OCI-LY3 (cell line): ENCODE data around the gene PRKCQ.

ENCODE experiments used
- H2AFZ ChIP-seq: fragments of 200-600, 300-600 bp; shearing (Covaris generic); 2 replicates; pipeline ENCODE4 v1.6.0; 2014; ENCODE audit warnings: antibody characterized with exemption, low read depth, low read length
- H3K27ac ChIP-seq: fragments of 200-600, 300-600 bp; sonication (generic); 2 replicates; pipeline ENCODE4 v1.5.1; 2014; ENCODE audit warnings: mild to moderate bottlenecking, low read length, moderate library complexity, mixed read lengths
- H3K27me3 ChIP-seq: fragments of 200-600, 300-600 bp; sonication (generic); 2 replicates; pipeline ENCODE4 v1.6.1; 2014; ENCODE audit warnings: low read depth, low read length, mixed read lengths
- H3K36me3 ChIP-seq: fragments of 200-600, 300-600 bp; sonication (generic); replicated peaks from 2 replicates; pipeline ENCODE3; 2014; ENCODE audit warnings: low read depth, low read length, mixed read lengths
- H3K4me1 ChIP-seq: fragments of 300-600, 200-600 bp; sonication (generic); 2 replicates; pipeline ENCODE4 v1.6.1; 2014; ENCODE audit warnings: low read length, mixed read lengths
- H3K4me2 ChIP-seq: fragments of 200-600, 300-600 bp; sonication (generic); 2 replicates; pipeline ENCODE4 v1.6.1; 2014; ENCODE audit warnings: low read length, mixed read lengths
- H3K4me3 ChIP-seq: fragments of 300-600, 200-600 bp; sonication (generic); 2 replicates; pipeline ENCODE4 v1.5.1; 2014; ENCODE audit warnings: antibody characterized with exemption, mild to moderate bottlenecking, low read length, moderate library complexity
- H3K79me2 ChIP-seq: fragments of 300-600, 200-600 bp; shearing (Covaris generic); 2 replicates; pipeline ENCODE4 v1.6.1; 2014; ENCODE audit warnings: mild to moderate bottlenecking, low read length, mixed read lengths
- H3K9ac ChIP-seq: fragments of 300-600, 200-600 bp; shearing (Covaris generic); 2 replicates; pipeline ENCODE4 v1.6.0; 2014; ENCODE audit warnings: mild to moderate bottlenecking, low read length, moderate library complexity
- H3K9me3 ChIP-seq: fragments of 200-600, 300-600 bp; shearing (Covaris generic); 2 replicates; pipeline ENCODE4 v1.6.1; 2014; ENCODE audit warnings: low read length, mixed read lengths; ENCODE audit not compliant: insufficient read depth
- H4K20me1 ChIP-seq: fragments of 200-600, 300-600 bp; sonication (generic); 2 replicates; pipeline ENCODE4 v1.6.1; 2016; ENCODE audit warnings: low read length, mixed read lengths; ENCODE audit not compliant: insufficient read depth
- CTCF ChIP-seq: fragments of 200-600, 300-600 bp; sonication (generic); IDR thresholded peaks from 2 replicates; pipeline ENCODE4 v1.5.1; 2014; ENCODE audit warnings: antibody characterized with exemption, low read length, low read depth
- EZH2phosphoT487 ChIP-seq: fragments of 200-600 bp; shearing (Covaris generic); IDR thresholded peaks from 2 replicates; pipeline ENCODE4 v1.6.1; 2018; ENCODE audit warnings: antibody characterized with exemption, mixed run types, low read depth

PRKCQ gene

DNA sequence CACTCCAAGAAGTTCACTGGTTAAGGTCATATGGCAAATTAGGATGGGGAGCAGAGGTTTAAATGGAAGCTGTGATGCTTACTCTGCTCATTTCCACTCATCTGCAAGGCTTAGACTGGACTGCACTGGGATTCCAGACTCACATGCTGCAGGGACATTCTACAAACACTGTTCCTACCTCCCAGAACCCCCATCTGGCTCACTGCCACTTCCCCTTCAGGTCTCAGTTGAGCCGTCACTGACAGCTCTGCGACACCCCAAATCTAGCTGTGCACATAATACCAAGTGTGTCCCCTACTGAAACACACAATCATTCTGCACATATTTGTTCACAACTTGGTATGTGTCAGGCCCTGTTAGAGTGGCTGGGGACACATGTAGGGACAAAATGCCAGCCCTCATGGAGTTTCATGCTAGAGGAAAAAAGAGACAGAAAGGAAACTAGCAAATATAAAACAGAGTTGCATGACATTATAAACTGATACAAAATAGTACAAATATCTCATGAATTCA, 5.4 kb downstream of the PRKCQ start:
- no peak overlapping the region for H3K4me2 ChIP-seq
- H3K9ac ChIP-seq = no peak overlapping the region
- TF ChIP-seq EZH2phosphoT487 (no peak), CTCF (no peak)
- H3K27me3 ChIP-seq = peaks cover 28% of the 10 kb centered on the region
- H3K36me3 ChIP-seq = no peaks in the 10 kb centered on the region
- H3K4me3 ChIP-seq = no peak overlapping the region
- H3K4me1 ChIP-seq = no peaks in the 10 kb centered on the region
- no peaks in the 10 kb centered on the region for H3K79me2 ChIP-seq
- no peaks in the 10 kb centered on the region for H4K20me1 ChIP-seq
- no peak overlapping the region for H3K27ac ChIP-seq
- H2AFZ ChIP-seq = no peak overlapping the region
- H3K9me3 ChIP-seq = no peaks in the 10 kb centered on the region

DNA sequence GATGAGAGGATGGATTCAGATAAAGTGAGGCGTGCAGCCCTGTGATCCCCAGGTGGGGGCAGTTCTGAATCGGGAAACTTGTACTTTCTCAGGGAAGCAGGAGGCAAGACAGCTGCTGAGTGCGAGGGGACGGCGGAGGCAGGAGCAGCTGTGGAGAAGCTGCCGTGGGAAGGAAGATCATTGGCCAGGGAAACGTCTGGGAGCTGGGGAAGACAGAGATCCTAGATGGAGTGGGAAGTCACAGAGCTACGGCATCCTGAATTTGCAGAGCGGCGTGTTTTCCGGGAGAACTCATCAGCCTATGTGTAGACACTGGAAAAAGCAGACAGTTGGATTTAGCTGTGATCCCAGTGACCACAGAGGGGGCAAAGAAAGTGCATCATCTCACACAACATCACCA, 9.2 kb downstream of the PRKCQ start:
- Histone ChIP-seq H3K27me3 (peaks cover 4% of the 10 kb centered on the region), H3K27ac (no peak overlapping the region)

GRCh38 chr10:6569259-6569658, 10.8 kb downstream of the PRKCQ start:
- no peak overlapping the region for H3K9ac ChIP-seq
- TF ChIP-seq CTCF (no peak), EZH2phosphoT487 (no peak)
- no peaks in the 10 kb centered on the region for H3K4me1 ChIP-seq

More for the DNA sequence above, 9.2 kb downstream of the PRKCQ start:
- no peaks in the 10 kb centered on the region for H3K4me1 ChIP-seq
- no peak overlapping the region for H3K4me3 ChIP-seq
- H3K79me2 ChIP-seq = no peaks in the 10 kb centered on the region
- no peak overlapping the region for H3K4me2 ChIP-seq
- H2AFZ ChIP-seq = no peak overlapping the region
- no peak overlapping the region for H3K9ac ChIP-seq
- TF ChIP-seq EZH2phosphoT487 = no peak
- no peaks in the 10 kb centered on the region for H4K20me1 ChIP-seq
- no peaks in the 10 kb centered on the region for H3K36me3 ChIP-seq
- no peaks in the 10 kb centered on the region for H3K9me3 ChIP-seq

DNA sequence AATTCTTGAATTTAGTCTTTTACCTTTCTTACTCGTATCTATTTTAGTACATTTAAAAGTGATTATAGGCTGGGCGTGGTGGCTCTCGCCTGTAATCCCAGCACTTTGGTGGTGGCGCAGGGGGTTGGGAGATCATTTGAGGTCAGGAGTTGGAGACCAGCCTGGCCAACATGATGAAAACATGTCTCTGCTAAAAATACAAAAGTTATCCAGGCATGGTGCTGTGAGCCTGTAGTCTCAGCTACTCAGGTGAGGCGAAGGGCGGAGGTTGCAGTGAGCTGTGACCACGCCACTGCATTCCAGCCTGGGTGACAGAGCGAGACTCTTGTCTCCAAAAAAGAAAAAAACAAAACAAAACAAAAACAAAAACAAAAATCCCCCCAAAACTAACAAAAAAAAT, 12.2 kb downstream of the PRKCQ start:
- H3K9me3 ChIP-seq = no peaks in the 10 kb centered on the region

More at GRCh38 chr10:6569259-6569658, 10.8 kb downstream of the PRKCQ start:
- H3K4me2 ChIP-seq = no peak overlapping the region
- H3K79me2 ChIP-seq = no peaks in the 10 kb centered on the region
- no peaks in the 10 kb centered on the region for H3K9me3 ChIP-seq
- peaks cover 4% of the 10 kb centered on the region; the same call in 1 of the 2 replicates for H3K27me3 ChIP-seq
- no peak overlapping the region for H3K27ac ChIP-seq
- no peaks in the 10 kb centered on the region for H3K36me3 ChIP-seq
- H4K20me1 ChIP-seq = no peaks in the 10 kb centered on the region
- no peak overlapping the region for H2AFZ ChIP-seq
- no peak overlapping the region for H3K4me3 ChIP-seq

More for the DNA sequence above, 12.2 kb downstream of the PRKCQ start:
- Histone ChIP-seq H3K79me2 (no peaks in the 10 kb centered on the region), H3K4me1 (no peaks in the 10 kb centered on the region), H3K9ac (no peak overlapping the region), H3K27ac (no peak overlapping the region), H3K27me3 (peaks cover under 1% of the 10 kb centered on the region; the same call in 1 of the 2 replicates), H3K4me3 (no peak overlapping the region), H4K20me1 (no peaks in the 10 kb centered on the region), H2AFZ (no peak overlapping the region), H3K4me2 (no peak overlapping the region), H3K36me3 (no peaks in the 10 kb centered on the region)
- no peak for TF ChIP-seq EZH2phosphoT487
- no peak for TF ChIP-seq CTCF
